Measurements from ENCODE around the gene POFUT1. TPM values are rescaled to one million over a fixed set of nuclear protein-coding genes. Genes with fewer than 3 reads are reported as not detected.

Gene POFUT1
- total RNA-seq, 1 donor from 2014 or later = 28.9 TPM

- no peak for TF ChIP-seq CTCF (IDR thresholded peaks at IDR 0.05; ENCODE audit: borderline replicate concordance)
- Histone ChIP-seq H3K4me1 (peaks cover 22% of the 10 kb centered on the region), H3K9me3 (replicated peaks) (no peaks in the 10 kb centered on the region), H3K27me3 (ENCODE audit: low read depth) (no peaks in the 10 kb centered on the region), H3K27ac (replicated peaks) (no peak overlapping the region), H3K4me3 (no peak overlapping the region), H3K36me3 (no peaks in the 10 kb centered on the region)
- DNase-seq = no peak
- intact Hi-C loops (cut with micrococcal nuclease) = no loop called here
Observed at GRCh38 chr20:32184961-32185603, 22.6 kb upstream of the POFUT1 start.

DNA sequence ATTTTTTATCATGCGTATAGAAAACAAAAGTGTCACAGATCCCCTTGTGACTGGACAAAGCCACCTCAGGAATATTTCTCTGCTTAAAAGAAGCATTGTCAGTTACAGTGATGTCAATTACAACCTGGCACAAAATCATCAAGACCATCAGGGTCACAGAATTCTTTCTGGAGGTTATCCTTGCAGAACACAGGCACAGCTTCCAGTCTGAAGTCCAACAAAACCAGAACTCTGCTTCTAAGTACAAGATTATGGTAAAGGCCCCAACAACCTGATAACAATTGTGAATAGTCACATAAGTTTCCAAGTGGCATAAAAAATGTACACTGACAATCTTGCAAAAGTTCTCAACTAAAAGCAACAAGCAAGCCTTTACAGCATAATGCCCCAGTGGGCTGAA lies 21.2 kb upstream of the POFUT1 start:
- TF ChIP-seq CTCF (IDR thresholded peaks at IDR 0.05; ENCODE audit: borderline replicate concordance) = no peak
- intact Hi-C loops (cut with micrococcal nuclease) = no loop called here
- Histone ChIP-seq H3K9me3 (replicated peaks) (no peaks in the 10 kb centered on the region), H3K4me3 (no peak overlapping the region), H3K4me1 (peaks cover 30% of the 10 kb centered on the region), H3K27me3 (ENCODE audit: low read depth) (no peaks in the 10 kb centered on the region), H3K36me3 (no peaks in the 10 kb centered on the region), H3K27ac (replicated peaks) (no peak overlapping the region)
- no peak for DNase-seq

- no peak for TF ChIP-seq CTCF (IDR thresholded peaks at IDR 0.05; ENCODE audit: borderline replicate concordance)
- Histone ChIP-seq H3K4me1 (peaks cover 50% of the 10 kb centered on the region), H3K9me3 (replicated peaks) (no peaks in the 10 kb centered on the region), H3K36me3 (no peaks in the 10 kb centered on the region), H3K4me3 (peak overlapping the region; percentile 78), H3K27me3 (ENCODE audit: low read depth) (no peaks in the 10 kb centered on the region), H3K27ac (replicated peaks) (no peak overlapping the region)
- intact Hi-C loops (cut with micrococcal nuclease) = no loop called here
- no peak for DNase-seq
Observed at GRCh38 chr20:32188376-32189122, 19.1 kb upstream of the POFUT1 start.

- intact Hi-C loops (cut with micrococcal nuclease) = no loop called here
- no peak for TF ChIP-seq CTCF (IDR thresholded peaks at IDR 0.05; ENCODE audit: borderline replicate concordance)
- H3K36me3 ChIP-seq = no peaks in the 10 kb centered on the region
- H3K27me3 ChIP-seq (ENCODE audit: low read depth) = no peaks in the 10 kb centered on the region
- H3K4me3 ChIP-seq = peak overlapping the region; percentile 78
- H3K27ac ChIP-seq (replicated peaks) = no peak overlapping the region
- no peak for DNase-seq
- H3K4me1 ChIP-seq = peaks cover 56% of the 10 kb centered on the region
- no peaks in the 10 kb centered on the region for H3K9me3 ChIP-seq (replicated peaks)
Observed at GRCh38 chr20:32189123-32189410, 18.6 kb upstream of the POFUT1 start.

DNA sequence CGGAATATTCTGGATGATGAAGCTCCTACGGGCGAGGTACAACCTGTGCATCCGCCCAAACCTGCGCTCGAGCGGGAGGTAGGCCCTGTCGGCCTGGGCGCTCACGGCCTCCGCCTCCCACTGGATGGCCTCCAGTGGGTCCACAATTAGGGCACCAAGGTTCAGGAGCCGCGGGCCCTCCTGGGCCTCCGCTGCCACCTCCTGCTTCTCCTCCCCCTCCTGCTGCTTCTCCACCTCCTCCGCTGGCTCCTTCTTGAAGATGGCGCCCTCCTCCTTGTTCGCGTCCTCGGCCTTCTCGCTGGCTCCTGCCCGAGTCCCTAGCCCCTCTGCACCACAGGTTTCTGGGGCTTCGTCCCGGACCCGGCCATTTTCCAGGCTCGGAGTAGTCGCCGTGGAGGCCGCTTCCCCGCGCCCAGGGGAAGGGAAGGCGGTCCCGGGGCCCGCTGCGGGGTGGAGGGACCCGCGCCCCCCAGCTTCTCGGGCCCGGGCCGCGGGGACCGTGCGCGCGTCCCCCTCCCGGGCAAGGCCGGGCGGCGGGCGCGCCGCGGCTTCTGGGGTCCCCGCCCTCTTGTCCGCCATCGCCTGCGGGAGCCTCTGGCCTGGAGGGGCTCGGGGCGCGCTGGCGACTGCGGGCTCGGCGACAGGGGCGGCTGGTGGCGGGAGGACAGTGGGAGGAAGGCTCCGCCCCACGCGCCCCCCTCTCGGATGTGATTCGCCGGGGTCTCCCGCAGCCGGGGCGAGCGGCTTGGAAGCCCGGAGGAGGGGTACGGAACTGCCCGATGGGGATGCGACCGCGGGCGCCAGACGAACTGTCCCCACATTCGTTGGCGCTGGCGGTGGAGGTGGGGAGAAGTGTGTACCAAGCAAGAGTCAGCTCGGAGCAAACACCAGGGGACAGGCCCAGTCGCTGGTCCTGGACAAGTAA lies 17.7 kb upstream of the POFUT1 start:
- intact Hi-C loops (cut with micrococcal nuclease) = no loop called here
- Histone ChIP-seq H3K36me3 (peaks cover 8% of the 10 kb centered on the region), H3K9me3 (replicated peaks) (no peaks in the 10 kb centered on the region), H3K27me3 (ENCODE audit: low read depth) (no peaks in the 10 kb centered on the region), H3K4me1 (peaks cover 60% of the 10 kb centered on the region), H3K27ac (replicated peaks) (peak overlapping the region; percentile 83), H3K4me3 (peak overlapping the region; percentile 78)
- DNase-seq = peak; percentile 50
- TF ChIP-seq CTCF (IDR thresholded peaks at IDR 0.05; ENCODE audit: borderline replicate concordance) = peak; percentile 16
